IMR-90 (cell line): ENCODE data around the gene TARBP2. TPM values are rescaled to one million over a fixed set of nuclear protein-coding genes. Genes with fewer than 3 reads are reported as not detected.

ENCODE experiments used
- ATAC-seq: fragments of 200-7000 bp; cut with Tn5 transposase; 2 replicates; pipeline ENCODE4 v1.9.1; 2020; ENCODE audit warnings: low read depth, mild to moderate bottlenecking, moderate library complexity
- BruUV-seq: library from RNA; stranded (reverse); fragments of 400-500 nt; replicated peaks from 2 replicates; lab custom pipeline; 2021; lab: Mats Ljungman, UMichigan
- CTCF ChIA-PET: fragments of 300-600 bp; formaldehyde crosslinking; extraction: SDS; loops from one replicate; lab custom pipeline; 2021; ENCODE audit warnings: antibody characterized with exemption; lab: Yijun Ruan, JAX
- POLR2A ChIA-PET: fragments of 300-600 bp; sonication (Branson Sonifier 250); formaldehyde crosslinking; loops from one replicate; lab custom pipeline; 2022; ENCODE audit warnings: antibody characterized with exemption; ENCODE audit not compliant: unreplicated experiment; lab: Charles Lee
- DNase-seq: peaks from one replicate; pipeline ENCODE4 v3.0.0; 2013
- H2AFZ ChIP-seq: replicated peaks from 2 replicates; pipeline ENCODE3; 2013; ENCODE audit warnings: low read length, mild to moderate bottlenecking; ENCODE audit not compliant: poor library complexity
- H2AK5ac ChIP-seq: 2 replicates; pipeline ENCODE4 v1.6.1; 2013; ENCODE audit warnings: low read depth, low read length, inconsistent platforms
- H2AK9ac ChIP-seq: replicated peaks from 2 replicates; pipeline ENCODE3; 2013; ENCODE audit warnings: mild to moderate bottlenecking, low read depth, low read length, moderate library complexity; ENCODE audit not compliant: poor library complexity
- H2BK120ac ChIP-seq: 2 replicates; pipeline ENCODE4 v1.6.1; 2013; ENCODE audit warnings: low read depth, low read length, inconsistent platforms
- H2BK15ac ChIP-seq: 3 replicates; pipeline ENCODE4 v1.6.1; 2013; ENCODE audit warnings: low read depth, low read length, inconsistent platforms
- H2BK20ac ChIP-seq: 2 replicates; pipeline ENCODE4 v1.6.1; 2013; ENCODE audit warnings: low read depth, mild to moderate bottlenecking, inconsistent platforms, low read length, moderate library complexity
- H2BK5ac ChIP-seq: 2 replicates; pipeline ENCODE4 v1.6.1; 2013; ENCODE audit warnings: mild to moderate bottlenecking, low read depth, low read length, inconsistent platforms; ENCODE audit not compliant: poor library complexity, severe bottlenecking
- H3K14ac ChIP-seq: replicated peaks from 2 replicates; pipeline ENCODE4 v1.6.1; 2013; ENCODE audit warnings: low read depth, low read length, inconsistent platforms
- H3K18ac ChIP-seq: 2 replicates; pipeline ENCODE4 v1.6.1; 2013; ENCODE audit warnings: low read depth, low read length, control low read depth
- H3K23ac ChIP-seq: 2 replicates; pipeline ENCODE4 v1.6.1; 2013; ENCODE audit warnings: low read depth, low read length, inconsistent platforms
- H3K27ac ChIP-seq: 2 replicates; pipeline ENCODE4 v1.5.1; 2013; ENCODE audit warnings: mild to moderate bottlenecking, control low read depth, low read length; ENCODE audit not compliant: insufficient read depth
- H3K27me3 ChIP-seq: 2 replicates; pipeline ENCODE4 v1.6.1; 2013; ENCODE audit warnings: low read length; ENCODE audit not compliant: control insufficient read depth, insufficient read depth
- H3K36me3 ChIP-seq: 2 replicates; pipeline ENCODE4 v1.6.1; 2013; ENCODE audit warnings: low read length, mixed read lengths; ENCODE audit not compliant: control insufficient read depth, insufficient read depth
- H3K4ac ChIP-seq: 2 replicates; pipeline ENCODE4 v1.6.1; 2013; ENCODE audit warnings: low read depth, low read length, inconsistent platforms
- H3K4me1 ChIP-seq: 2 replicates; pipeline ENCODE4 v1.6.1; 2013; ENCODE audit warnings: low read length, mixed read lengths; ENCODE audit not compliant: control insufficient read depth, insufficient read depth
- H3K4me2 ChIP-seq: 2 replicates; pipeline ENCODE4 v1.6.1; 2013; ENCODE audit warnings: low read depth, mild to moderate bottlenecking, control low read depth, low read length, moderate library complexity
- H3K4me3 ChIP-seq: 2 replicates; pipeline ENCODE4 v1.5.1; 2013; ENCODE audit warnings: low read depth, mild to moderate bottlenecking, control low read depth, low read length, moderate library complexity; ENCODE audit not compliant: insufficient read depth
- H3K56ac ChIP-seq: 2 replicates; pipeline ENCODE4 v1.6.1; 2013; ENCODE audit warnings: low read length, inconsistent platforms; ENCODE audit not compliant: insufficient read depth; ENCODE audit errors: extremely low read depth
- H3K79me1 ChIP-seq, 2 experiments: 2 replicates each; pipeline ENCODE4 v1.6.1; 2013; ENCODE audit warnings: low read length in 2 of 2, inconsistent platforms in 1 of 2, low read depth in 1 of 2
- H3K9ac ChIP-seq: 2 replicates; pipeline ENCODE4 v1.6.1; 2013; ENCODE audit warnings: low read depth, low read length, control low read depth
- H3K9me1 ChIP-seq: 2 replicates; pipeline ENCODE4 v1.6.1; 2013; ENCODE audit warnings: low read length, inconsistent platforms; ENCODE audit not compliant: insufficient read depth
- H3K9me3 ChIP-seq: 2 replicates; pipeline ENCODE4 v1.6.1; 2013; ENCODE audit warnings: low read length; ENCODE audit not compliant: control insufficient read depth, insufficient read depth
- H4K20me1 ChIP-seq: 2 replicates; pipeline ENCODE4 v1.6.1; 2013; ENCODE audit warnings: low read length, inconsistent platforms; ENCODE audit not compliant: insufficient read depth
- H4K5ac ChIP-seq: 2 replicates; pipeline ENCODE4 v1.6.1; 2013; ENCODE audit warnings: mild to moderate bottlenecking, low read depth, low read length, control low read depth
- H4K8ac ChIP-seq, 2 experiments: 2 replicates each; pipeline ENCODE4 v1.6.1; 2013; ENCODE audit warnings: low read depth in 2 of 2, low read length in 2 of 2, control low read depth in 1 of 2, inconsistent platforms in 1 of 2
- H4K91ac ChIP-seq: 2 replicates; pipeline ENCODE4 v1.6.1; 2013; ENCODE audit warnings: low read depth, low read length, inconsistent platforms; ENCODE audit not compliant: insufficient read depth
- BHLHE40 ChIP-seq: fragments of 150-350 bp; IDR thresholded peaks from 2 replicates; pipeline ENCODE4 v1.6.1; 2016; ENCODE audit warnings: mild to moderate bottlenecking, low read depth, low read length
- CEBPB ChIP-seq: IDR thresholded peaks from 2 replicates; pipeline ENCODE4 v1.6.1; 2012; ENCODE audit warnings: low read depth, low read length, improper control_type of control experiment
- CHD1 ChIP-seq: IDR thresholded peaks from 2 replicates; pipeline ENCODE4 v1.6.1; 2012; ENCODE audit warnings: low read depth, low read length, improper control_type of control experiment
- FOS ChIP-seq: fragments of 150-350 bp; IDR thresholded peaks from 2 replicates; pipeline ENCODE4 v1.6.1; 2016; ENCODE audit warnings: low read depth, low read length
- MAFK ChIP-seq: IDR thresholded peaks from 2 replicates; pipeline ENCODE4 v1.6.1; 2012; ENCODE audit warnings: low read depth, low read length, improper control_type of control experiment
- MXI1 ChIP-seq: IDR thresholded peaks from 2 replicates; pipeline ENCODE4 v1.6.1; 2012; ENCODE audit warnings: low read depth, mild to moderate bottlenecking, low read length, moderate library complexity, borderline replicate concordance
- NFE2L2 ChIP-seq: fragments of 150-350 bp; IDR thresholded peaks from 2 replicates; pipeline ENCODE4 v1.6.1; 2016; ENCODE audit warnings: low read depth, mild to moderate bottlenecking, low read length
- POLR2A ChIP-seq: IDR thresholded peaks from 2 replicates; pipeline ENCODE4 v1.6.1; 2012; ENCODE audit warnings: mild to moderate bottlenecking, low read depth, low read length
- RAD21 ChIP-seq: IDR thresholded peaks from 2 replicates; pipeline ENCODE4 v1.6.1; 2012; ENCODE audit warnings: low read length, improper control_type of control experiment
- RCOR1 ChIP-seq: IDR thresholded peaks from 2 replicates; pipeline ENCODE4 v1.6.1; 2012; ENCODE audit warnings: mild to moderate bottlenecking, low read length, improper control_type of control experiment; ENCODE audit not compliant: insufficient replicate concordance
- RFX5 ChIP-seq: IDR thresholded peaks from 2 replicates; pipeline ENCODE4 v1.8.0; 2012; ENCODE audit warnings: low read depth, mild to moderate bottlenecking, low read length, moderate library complexity
- WGBS, 2 experiments: methylation state at CpG; one replicate each; pipeline versions ENCODE4 v1.1.5 to v1.1.7; 2013; ENCODE audit warnings: missing lambda C conversion rate in 2 of 2; ENCODE audit not compliant: insufficient read length in 1 of 2; ENCODE audit errors: extremely low coverage in 2 of 2; 5-methylcytosine and 5-hydroxymethylcytosine counted together
- dilution Hi-C: fragments of 300-500 bp; cut with HindIII; formaldehyde crosslinking; loops from one replicate; pipeline ENCODE4 v1.14.3; 2018; ENCODE audit warnings: low sequenced_read_pairs; ENCODE audit not compliant: unreplicated experiment
- in situ Hi-C: fragments of 300-500 bp; cut with MboI; formaldehyde crosslinking; loops from 3 replicates; pipeline ENCODE4 v1.14.3; 2019; ENCODE audit warnings: low sequenced_read_pairs, inconsistent platforms, mixed read lengths
- intact Hi-C: fragments of 100-400 bp; cut with micrococcal nuclease; formaldehyde crosslinking; loops from 2 replicates; pipeline ENCODE4 v1.10.0; 2022
- polyA plus RNA-seq, 3 experiments: library from polyadenylated mRNA; depleted of rRNA; stranded (reverse); fragments of >200 nt; gene quantifications; 2 replicates each; pipeline ENCODE4 v1.2.3, GENCODE V29; 2012; ENCODE audit warnings: low replicate concordance in 1 of 3
- total RNA-seq: library from RNA; depleted of rRNA; stranded (reverse); fragments of >200 nt; gene quantifications from 2 replicates; pipeline ENCODE4 v1.2.3, GENCODE V29; 2012
- TF ChIP-seq, protein P1 (sequence below): fragments of 150-350 bp; IDR thresholded peaks from 2 replicates; pipeline ENCODE4 v1.6.1; 2017; ENCODE audit warnings: mild to moderate bottlenecking, antibody characterized with exemption, low read length, low read depth
- TF ChIP-seq, protein P2 (sequence below): fragments of 150-350 bp; IDR thresholded peaks from 2 replicates; pipeline ENCODE4 v1.6.1; 2016; ENCODE audit warnings: low read depth, mild to moderate bottlenecking, low read length, moderate library complexity, borderline replicate concordance
- TF ChIP-seq, protein P3 (sequence below): conservative IDR thresholded peaks from 2 replicates; pipeline ENCODE4 v1.5.1; 2012; ENCODE audit warnings: mild to moderate bottlenecking, low read depth, low read length, improper control_type of control experiment

The TARBP2 gene
- total and polyA plus RNA-seq, 2 of the 4 experiments (the other 2 are of a cell fraction) = 27.4 to 46.1 TPM

DNA sequence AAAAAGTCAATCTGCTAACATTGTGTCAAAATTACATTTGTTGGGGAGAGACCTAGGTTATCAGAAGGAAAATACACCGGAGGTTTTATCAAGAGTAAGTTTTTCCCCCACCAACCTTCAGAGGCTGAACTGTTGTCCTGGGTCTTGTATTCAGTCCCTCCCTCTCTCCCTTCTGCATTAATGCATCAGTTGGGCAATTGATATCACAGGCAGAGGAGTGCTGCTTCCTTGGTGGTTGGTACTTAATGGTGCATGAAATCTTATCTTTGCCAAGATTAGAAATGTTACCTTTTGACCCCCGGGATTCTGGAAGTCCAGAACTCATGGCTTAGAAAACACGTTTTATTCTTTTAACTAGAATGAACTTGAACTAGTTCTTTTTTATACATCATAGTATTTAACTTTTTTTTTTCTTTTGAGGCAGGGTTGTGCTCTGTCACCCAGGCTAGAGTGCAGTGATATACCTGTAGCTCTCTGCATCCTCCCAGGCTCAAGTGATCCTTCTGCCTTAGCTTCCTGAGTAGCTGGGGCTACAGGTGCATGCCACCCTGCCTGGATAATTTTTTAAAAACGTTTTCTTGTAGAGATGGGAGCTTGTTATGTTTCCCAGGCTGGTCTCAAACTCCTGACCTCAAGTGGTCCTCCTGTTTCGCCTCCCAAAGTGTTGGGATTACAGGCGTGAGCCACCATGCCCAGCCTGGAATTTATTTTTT is 44.3 kb upstream of the TARBP2 start:
- no peaks in the 10 kb centered on the region for H3K9me3 ChIP-seq
- TF ChIP-seq MAFK (no peak), NFE2L2 (no peak), CHD1 (no peak), MXI1 (no peak), RFX5 (no peak), RCOR1 (no peak), POLR2A (no peak), FOS (no peak), BHLHE40 (no peak), CEBPB (no peak), RAD21 (no peak)
- TF ChIP-seq, protein P1, sequence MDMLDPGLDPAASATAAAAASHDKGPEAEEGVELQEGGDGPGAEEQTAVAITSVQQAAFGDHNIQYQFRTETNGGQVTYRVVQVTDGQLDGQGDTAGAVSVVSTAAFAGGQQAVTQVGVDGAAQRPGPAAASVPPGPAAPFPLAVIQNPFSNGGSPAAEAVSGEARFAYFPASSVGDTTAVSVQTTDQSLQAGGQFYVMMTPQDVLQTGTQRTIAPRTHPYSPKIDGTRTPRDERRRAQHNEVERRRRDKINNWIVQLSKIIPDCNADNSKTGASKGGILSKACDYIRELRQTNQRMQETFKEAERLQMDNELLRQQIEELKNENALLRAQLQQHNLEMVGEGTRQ = no peak
- TF ChIP-seq, protein P2, sequence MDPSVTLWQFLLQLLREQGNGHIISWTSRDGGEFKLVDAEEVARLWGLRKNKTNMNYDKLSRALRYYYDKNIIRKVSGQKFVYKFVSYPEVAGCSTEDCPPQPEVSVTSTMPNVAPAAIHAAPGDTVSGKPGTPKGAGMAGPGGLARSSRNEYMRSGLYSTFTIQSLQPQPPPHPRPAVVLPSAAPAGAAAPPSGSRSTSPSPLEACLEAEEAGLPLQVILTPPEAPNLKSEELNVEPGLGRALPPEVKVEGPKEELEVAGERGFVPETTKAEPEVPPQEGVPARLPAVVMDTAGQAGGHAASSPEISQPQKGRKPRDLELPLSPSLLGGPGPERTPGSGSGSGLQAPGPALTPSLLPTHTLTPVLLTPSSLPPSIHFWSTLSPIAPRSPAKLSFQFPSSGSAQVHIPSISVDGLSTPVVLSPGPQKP = no peak
- TF ChIP-seq, protein P3, sequence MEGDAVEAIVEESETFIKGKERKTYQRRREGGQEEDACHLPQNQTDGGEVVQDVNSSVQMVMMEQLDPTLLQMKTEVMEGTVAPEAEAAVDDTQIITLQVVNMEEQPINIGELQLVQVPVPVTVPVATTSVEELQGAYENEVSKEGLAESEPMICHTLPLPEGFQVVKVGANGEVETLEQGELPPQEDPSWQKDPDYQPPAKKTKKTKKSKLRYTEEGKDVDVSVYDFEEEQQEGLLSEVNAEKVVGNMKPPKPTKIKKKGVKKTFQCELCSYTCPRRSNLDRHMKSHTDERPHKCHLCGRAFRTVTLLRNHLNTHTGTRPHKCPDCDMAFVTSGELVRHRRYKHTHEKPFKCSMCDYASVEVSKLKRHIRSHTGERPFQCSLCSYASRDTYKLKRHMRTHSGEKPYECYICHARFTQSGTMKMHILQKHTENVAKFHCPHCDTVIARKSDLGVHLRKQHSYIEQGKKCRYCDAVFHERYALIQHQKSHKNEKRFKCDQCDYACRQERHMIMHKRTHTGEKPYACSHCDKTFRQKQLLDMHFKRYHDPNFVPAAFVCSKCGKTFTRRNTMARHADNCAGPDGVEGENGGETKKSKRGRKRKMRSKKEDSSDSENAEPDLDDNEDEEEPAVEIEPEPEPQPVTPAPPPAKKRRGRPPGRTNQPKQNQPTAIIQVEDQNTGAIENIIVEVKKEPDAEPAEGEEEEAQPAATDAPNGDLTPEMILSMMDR = no peak
- intact Hi-C loops (loop anchor here (1.0 kb wide), 1 partner anchor 10 kb away; no protein-coding TSS in a partner anchor), in situ Hi-C loops (no loop called here), dilution Hi-C loops (no loop called here)
- no peak overlapping the region for H4K91ac ChIP-seq
- no peak overlapping the region for H3K9ac ChIP-seq
- ChIA-PET POLR2A (no interaction called here), CTCF (no interaction called here)
- peaks cover 9% of the 10 kb centered on the region for H3K4me1 ChIP-seq
- no peak overlapping the region for H2AK9ac ChIP-seq
- no TSS peak for BruUV-seq
- no peak overlapping the region for H4K5ac ChIP-seq
- no peak for ATAC-seq
- H4K20me1 ChIP-seq = peaks cover 95% of the 10 kb centered on the region
- H3K4me3 ChIP-seq = no peak overlapping the region
- peaks cover 43 to 61% of the 10 kb centered on the region in 2 experiments for H3K79me1 ChIP-seq
- no peak overlapping the region for H3K4ac ChIP-seq
- H2AFZ ChIP-seq = no peak overlapping the region
- WGBS, 2 experiments = 100% methylated on average over 1 of the region's 6 CpGs; no CpG with 5 or more reads in 1 of the 2 experiments
- H3K27me3 ChIP-seq = no peaks in the 10 kb centered on the region
- DNase-seq = no peak
- H3K27ac ChIP-seq = no peak overlapping the region
- H3K18ac ChIP-seq = no peak overlapping the region
- no peak overlapping the region for H4K8ac ChIP-seq
- H3K9me1 ChIP-seq = no peaks in the 10 kb centered on the region
- H2BK5ac ChIP-seq = no peak overlapping the region
- no peak overlapping the region for H3K23ac ChIP-seq
- H3K14ac ChIP-seq = no peak overlapping the region
- H2BK20ac ChIP-seq = no peak overlapping the region
- no peak overlapping the region for H2BK120ac ChIP-seq
- peaks cover 61% of the 10 kb centered on the region for H3K36me3 ChIP-seq
- no peak overlapping the region for H3K4me2 ChIP-seq
- no peak overlapping the region for H2BK15ac ChIP-seq
- H3K56ac ChIP-seq = no peak overlapping the region
- H2AK5ac ChIP-seq = no peak overlapping the region
